Transverse colon (tissue), 4 donors: Measurements from ENCODE around the gene ARHGEF40. TPM values are rescaled to one million over a fixed set of nuclear protein-coding genes. Genes with fewer than 3 reads are reported as not detected.

Source experiments
- DNase-seq: peaks from one replicate; pipeline ENCODE4 v3.0.0-alpha.2; 2019
- H3K27ac ChIP-seq, 4 donors: fragments of 200-600 bp; sonication (generic); 2 replicates each; pipeline ENCODE4 v1.5.1; 2016 to 2018; ENCODE audit warnings: inconsistent platforms in 4 of 4
- H3K27me3 ChIP-seq: fragments of 200-600 bp; sonication (generic); 2 replicates; pipeline ENCODE4 v1.5.1; 2017; ENCODE audit warnings: inconsistent platforms
- H3K36me3 ChIP-seq, 4 donors: fragments of 200-600 bp; sonication (generic); 2 replicates each; pipeline ENCODE4 v1.5.1; 2017 to 2019; ENCODE audit warnings: inconsistent platforms in 4 of 4
- H3K4me1 ChIP-seq, 4 donors: fragments of 200-600 bp; sonication (generic); 2 replicates each; pipeline ENCODE4 v1.5.1; 2017 to 2020; ENCODE audit warnings: inconsistent platforms in 4 of 4
- H3K4me3 ChIP-seq, 4 donors: fragments of 200-600 bp; sonication (generic); 1 replicate in 1 of 4; 2 replicates in 3 of 4; pipeline versions ENCODE4 v1.5.1 to v1.6.1; 2017 to 2019; ENCODE audit warnings: inconsistent platforms in 4 of 4
- H3K9me3 ChIP-seq, 2 donors: fragments of 200-600 bp; sonication (generic); 2 replicates each; pipeline ENCODE4 v1.5.1; 2017 to 2019; ENCODE audit warnings: inconsistent platforms in 2 of 2
- EP300 ChIP-seq: sonication (generic); formaldehyde crosslinking; IDR thresholded peaks from one replicate; pipeline ENCODE4 v1.6.1; 2017; ENCODE audit warnings: antibody characterized with exemption, low read depth
- POLR2A ChIP-seq: fragments of 450-650 bp; IDR thresholded peaks from one replicate; pipeline ENCODE4 v1.6.1; 2016; ENCODE audit warnings: antibody characterized with exemption, mild to moderate bottlenecking, moderate library complexity
- POLR2AphosphoS5 ChIP-seq, 3 donors: sonication (generic); formaldehyde crosslinking; IDR thresholded peaks; one replicate each; pipeline ENCODE4 v1.6.1; 2016; ENCODE audit warnings: antibody characterized with exemption in 3 of 3
- WGBS, 2 donors: methylation state at CpG; one replicate each; pipeline ENCODE4 v1.1.5; 2018; ENCODE audit warnings: low coverage in 1 of 2; 5-methylcytosine and 5-hydroxymethylcytosine counted together
- in situ Hi-C, 4 donors: fragments of 200-750 bp; cut with MboI; loops; one replicate each; pipeline versions ENCODE4 v1.15.0 to v1.15.1; 2017; ENCODE audit warnings: low sequenced_read_pairs in 3 of 4, low pct_ligation_motif_present in 1 of 4, low pct_unique_long_range_greater_than_20kb in 1 of 4
- intact Hi-C: fragments of 100-400 bp; cut with DNase I; formaldehyde crosslinking; loops from one replicate; pipeline ENCODE4 v1.15.1; 2023; ENCODE audit warnings: low total_unique reads
- total RNA-seq, 4 donors: library from RNA; depleted of rRNA; stranded (reverse); fragments of >200 nt; gene quantifications; one replicate each; pipeline ENCODE4 v1.1.0, GENCODE V29; 2016
- TF ChIP-seq, protein P1 (sequence below), 5 experiments: fragments of 200-600 bp in 3 of 5; fragments of 450-650 bp in 2 of 5; sonication (generic) in 3 of 5; IDR thresholded peaks; 1 replicate in 2 of 5; 2 replicates in 3 of 5; pipeline ENCODE4 v1.5.1; 2016 to 2017; ENCODE audit warnings: antibody characterized with exemption in 5 of 5, inconsistent platforms in 3 of 5, mild to moderate bottlenecking in 2 of 5, moderate library complexity in 1 of 5

ARHGEF40 gene
- total RNA-seq, 4 donors from 2014 or later = 55.6 to 138 (median 62.2) TPM

DNA sequence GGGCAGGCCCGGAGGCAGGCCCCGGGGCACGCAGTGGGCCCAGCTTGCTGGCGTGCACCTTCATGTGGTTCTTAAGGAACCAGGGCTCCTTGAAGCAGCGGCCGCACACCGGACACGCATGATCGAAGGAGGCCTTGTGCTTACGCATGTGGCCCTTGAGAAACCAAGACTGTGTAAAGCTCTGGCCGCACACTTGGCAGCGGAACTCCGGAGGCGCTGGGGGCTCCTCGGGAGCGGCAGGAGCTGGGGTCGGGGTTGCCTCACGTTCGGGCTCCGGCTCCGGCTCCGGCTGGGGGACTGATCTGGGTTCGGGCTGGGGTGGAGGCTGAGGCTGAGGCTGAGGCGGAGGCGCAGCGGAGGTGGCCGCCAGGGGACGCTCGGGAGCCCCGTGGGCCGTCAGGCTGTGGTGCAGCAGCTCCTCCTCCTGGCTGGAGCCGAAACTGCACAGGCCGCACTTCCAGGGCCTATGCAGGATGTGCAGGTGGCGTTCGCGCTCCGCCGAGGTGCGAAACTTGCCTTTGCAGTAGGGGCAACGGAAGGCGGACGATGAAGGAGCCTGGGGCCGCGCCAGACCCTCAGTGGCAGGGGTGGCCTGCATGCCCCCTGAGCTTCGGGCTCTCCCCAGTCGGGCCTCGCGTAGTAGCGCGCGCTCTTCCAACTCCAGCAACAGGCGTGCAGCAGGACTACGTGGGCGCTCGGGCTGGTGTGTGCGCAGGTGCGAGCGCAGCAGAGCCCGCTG is 22.3 kb downstream of the ARHGEF40 start:
- H3K9me3 ChIP-seq = no peaks in the 10 kb centered on the region
- WGBS, 2 donors = 37% methylated on average over 51 of the region's 59 CpGs; no CpG with 5 or more reads in 1 of the 2 donors
- no peaks in the 10 kb centered on the region for H3K27me3 ChIP-seq
- peaks cover 0 to 16% (median 6%) of the 10 kb centered on the region in 4 donors for H3K36me3 ChIP-seq
- peak; percentile 92 for DNase-seq
- TF ChIP-seq, protein P1, sequence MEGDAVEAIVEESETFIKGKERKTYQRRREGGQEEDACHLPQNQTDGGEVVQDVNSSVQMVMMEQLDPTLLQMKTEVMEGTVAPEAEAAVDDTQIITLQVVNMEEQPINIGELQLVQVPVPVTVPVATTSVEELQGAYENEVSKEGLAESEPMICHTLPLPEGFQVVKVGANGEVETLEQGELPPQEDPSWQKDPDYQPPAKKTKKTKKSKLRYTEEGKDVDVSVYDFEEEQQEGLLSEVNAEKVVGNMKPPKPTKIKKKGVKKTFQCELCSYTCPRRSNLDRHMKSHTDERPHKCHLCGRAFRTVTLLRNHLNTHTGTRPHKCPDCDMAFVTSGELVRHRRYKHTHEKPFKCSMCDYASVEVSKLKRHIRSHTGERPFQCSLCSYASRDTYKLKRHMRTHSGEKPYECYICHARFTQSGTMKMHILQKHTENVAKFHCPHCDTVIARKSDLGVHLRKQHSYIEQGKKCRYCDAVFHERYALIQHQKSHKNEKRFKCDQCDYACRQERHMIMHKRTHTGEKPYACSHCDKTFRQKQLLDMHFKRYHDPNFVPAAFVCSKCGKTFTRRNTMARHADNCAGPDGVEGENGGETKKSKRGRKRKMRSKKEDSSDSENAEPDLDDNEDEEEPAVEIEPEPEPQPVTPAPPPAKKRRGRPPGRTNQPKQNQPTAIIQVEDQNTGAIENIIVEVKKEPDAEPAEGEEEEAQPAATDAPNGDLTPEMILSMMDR (IDR thresholded peaks at IDR 0.05) = peak; percentile 100
- TF ChIP-seq POLR2AphosphoS5 (IDR thresholded peaks at IDR 0.05) = peak in 2 of 3 donors; percentile 62 to 67
- no peak for TF ChIP-seq EP300
- no peak for TF ChIP-seq POLR2A
- in situ Hi-C loops (no loop called here), intact Hi-C loops (loop anchor here (1.0 to 2.0 kb wide), 2 partner anchors 12 to 24 kb away; no protein-coding TSS in a partner anchor)
- no peak overlapping the region for H3K4me3 ChIP-seq
- peak overlapping the region in 3 of 4 donors; percentile 15 to 52 (median 45) for H3K27ac ChIP-seq
- peaks cover 11 to 57% (median 42%) of the 10 kb centered on the region in 4 donors for H3K4me1 ChIP-seq

GRCh38 chr14:21093018-21093417 is 22.9 kb downstream of the ARHGEF40 start:
- H3K27ac ChIP-seq = peak overlapping the region in 1 of 4 donors; percentile 45
- no peak overlapping the region for H3K4me3 ChIP-seq

DNA sequence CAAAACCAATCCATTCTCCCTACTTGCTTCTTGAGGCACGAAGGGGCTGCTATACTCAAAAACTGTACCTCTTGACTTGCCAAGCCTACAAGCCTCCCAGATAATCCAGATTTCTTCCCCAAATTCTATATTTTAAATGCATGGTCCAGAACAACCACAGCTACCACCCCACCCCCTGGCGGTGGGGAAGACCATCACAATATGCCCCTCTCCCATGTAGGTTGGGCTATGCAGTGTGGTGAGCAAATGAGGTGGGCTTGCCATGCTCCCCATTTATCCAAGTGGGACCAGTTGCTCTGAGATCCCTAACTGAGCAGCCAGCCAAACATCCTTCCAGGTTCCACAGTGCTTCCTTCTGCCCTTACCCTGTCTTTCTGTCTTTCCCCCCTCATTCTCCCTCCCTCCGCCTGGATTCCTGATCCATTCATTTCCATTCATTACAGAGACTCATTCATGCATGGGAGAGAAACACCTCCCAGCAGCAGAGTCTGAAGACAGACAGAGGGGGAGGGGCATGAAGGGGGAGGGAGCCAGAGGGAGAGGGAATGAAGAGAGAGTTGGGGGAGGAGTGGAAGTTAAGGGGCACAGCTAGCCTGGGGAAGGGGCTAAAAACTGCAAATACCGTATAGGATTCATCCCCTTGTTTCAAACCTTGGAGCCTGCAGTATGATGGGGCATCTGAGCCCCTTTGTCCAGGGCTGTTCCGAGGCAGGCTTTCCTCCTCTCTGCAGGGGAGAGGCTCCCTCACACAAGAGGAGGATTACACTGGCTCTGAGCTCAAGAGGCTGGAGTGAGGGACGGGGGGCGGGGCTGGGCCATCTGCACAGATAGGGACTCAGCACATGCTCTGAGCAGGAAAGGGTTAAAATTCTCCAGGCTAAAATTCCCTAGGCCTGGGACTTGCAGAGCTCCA is 23.9 kb downstream of the ARHGEF40 start:
- Histone ChIP-seq H3K9me3 (no peaks in the 10 kb centered on the region), H3K27me3 (no peaks in the 10 kb centered on the region), H3K36me3 (peaks cover 0 to 16% (median 3%) of the 10 kb centered on the region in 4 donors), H3K4me3 (no peak overlapping the region), H3K27ac (no peak overlapping the region), H3K4me1 (peaks cover 11 to 53% (median 42%) of the 10 kb centered on the region in 4 donors)
- WGBS, 2 donors = 38 to 57% methylated on average over 1 to 7 of the region's 7 CpGs
- TF ChIP-seq POLR2A (no peak), POLR2AphosphoS5 (IDR thresholded peaks at IDR 0.05) (no peak)
- intact Hi-C loops (loop anchor here (2.0 kb wide), 1 partner anchor 25 kb away; no protein-coding TSS in a partner anchor), in situ Hi-C loops (no loop called here)
- DNase-seq = no peak

More at GRCh38 chr14:21093018-21093417, 22.9 kb downstream of the ARHGEF40 start:
- Histone ChIP-seq H3K9me3 (no peaks in the 10 kb centered on the region), H3K4me1 (peaks cover 11 to 58% (median 45%) of the 10 kb centered on the region in 4 donors), H3K27me3 (no peaks in the 10 kb centered on the region), H3K36me3 (peaks cover 0 to 16% (median 4%) of the 10 kb centered on the region in 4 donors)
- in situ Hi-C loops = no loop called here
- no peak for DNase-seq
- 55 to 81% methylated on average over 4 to 36 of the region's 36 CpGs for WGBS, 2 donors
- TF ChIP-seq, protein P1 (IDR thresholded peaks at IDR 0.05) = no peak
- no peak for TF ChIP-seq POLR2AphosphoS5 (IDR thresholded peaks at IDR 0.05)
- TF ChIP-seq EP300 = no peak
- no peak for TF ChIP-seq POLR2A
- intact Hi-C loops = loop anchor here (2.0 kb wide), 1 partner anchor 24 kb away; no protein-coding TSS in a partner anchor

DNA sequence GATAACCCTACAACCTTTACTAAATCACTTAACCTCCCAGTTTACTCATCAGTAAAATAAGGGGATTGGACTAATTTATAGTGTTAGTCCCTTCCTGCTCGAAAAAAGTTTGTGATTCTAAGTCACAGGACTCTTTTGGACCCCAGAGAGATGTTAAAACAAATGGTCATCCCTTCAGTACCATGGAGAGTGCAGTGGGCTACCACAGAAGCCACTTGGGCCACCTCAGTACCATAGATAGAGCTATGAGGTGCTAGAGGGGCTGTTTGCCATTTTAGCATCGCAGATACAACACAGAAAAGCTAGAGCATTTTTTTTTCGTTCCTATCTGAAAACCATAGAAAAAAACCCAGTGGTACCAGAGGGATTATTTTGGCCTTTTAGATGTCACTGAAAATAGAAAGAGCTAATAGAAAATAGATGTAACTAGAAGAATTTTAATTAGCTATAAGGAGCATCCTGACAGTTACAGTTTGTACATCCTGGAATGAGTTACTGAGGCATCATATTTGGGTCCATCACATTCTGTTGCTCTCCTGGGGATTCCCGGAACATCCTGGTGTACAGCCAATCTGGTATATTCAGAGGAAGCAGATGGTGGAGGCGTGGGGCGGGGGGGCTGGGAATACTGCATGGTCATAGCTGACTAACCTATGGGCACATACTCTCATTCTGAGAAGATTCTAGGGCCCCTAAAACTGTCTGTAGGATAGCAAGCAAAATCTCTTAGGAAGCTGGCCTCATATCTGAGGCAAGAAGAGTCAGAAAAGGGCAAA is 25.5 kb downstream of the ARHGEF40 start:
- H3K9me3 ChIP-seq = no peaks in the 10 kb centered on the region
- peaks cover 0 to 14% (median 3%) of the 10 kb centered on the region in 4 donors for H3K36me3 ChIP-seq
- no peak overlapping the region for H3K4me3 ChIP-seq
- WGBS, 2 donors = 63 to 66% methylated on average over 5 to 6 of the region's 6 CpGs
- no peak for DNase-seq
- intact Hi-C loops = no loop called here
- H3K27me3 ChIP-seq = no peaks in the 10 kb centered on the region
- no peak for TF ChIP-seq EP300
- no peak for TF ChIP-seq POLR2A
- TF ChIP-seq POLR2AphosphoS5 (IDR thresholded peaks at IDR 0.05) = no peak
- TF ChIP-seq, protein P1 (IDR thresholded peaks at IDR 0.05) = no peak
- peak overlapping the region; percentile 91 to 99 (median 96) for H3K27ac ChIP-seq
- in situ Hi-C loops = no loop called here
- peaks cover 24 to 58% (median 50%) of the 10 kb centered on the region in 4 donors for H3K4me1 ChIP-seq
